Mucosa of descending colon (tissue), 3 donors: ENCODE results near the gene SLC38A11. TPM values are rescaled to one million over a fixed set of nuclear protein-coding genes. Genes with fewer than 3 reads are reported as not detected.

ENCODE experiments used
- ATAC-seq: fragments of 200-7000 bp; cut with Tn5 transposase; one replicate; pipeline ENCODE4 v1.9.1; 2020; ENCODE audit warnings: mild to moderate bottlenecking, moderate library complexity
- DNase-seq, 3 donors: peaks; one replicate each; pipeline ENCODE4 v3.0.0-alpha.2; 2020
- H3K36me3 ChIP-seq: fragments of 200-600 bp; one replicate; pipeline ENCODE4 v1.8.0; 2021; ENCODE audit warnings: low read depth, mild to moderate bottlenecking
- H3K4me1 ChIP-seq: fragments of 200-600 bp; one replicate; pipeline ENCODE4 v1.8.0; 2021; ENCODE audit warnings: low read depth, mild to moderate bottlenecking
- H3K4me3 ChIP-seq: fragments of 200-600 bp; one replicate; pipeline ENCODE4 v1.8.0; 2021; ENCODE audit warnings: mild to moderate bottlenecking
- H3K9me3 ChIP-seq: fragments of 200-600 bp; one replicate; pipeline ENCODE4 v1.8.0; 2021; ENCODE audit warnings: mild to moderate bottlenecking
- intact Hi-C, 2 donors: fragments of 100-400 bp; cut with DNase I in 1 of 2; cut with micrococcal nuclease in 1 of 2; formaldehyde crosslinking; loops; one replicate each; pipeline versions ENCODE4 v1.11.0 to v1.11.1; 2022; cut with DNase I, micrococcal nuclease
- total RNA-seq, 3 donors: library from RNA; stranded (reverse); fragmentation: NEBNext Ultra II Directional in 2 of 3; extraction: Animal tissue kit (Norgen Biotek cat#: 25700) in 2 of 3; gene quantifications; one replicate each; pipeline versions ENCODE4 v1.2.1 to v1.2.4, GENCODE V29; 2021 to 2023
- TF ChIP-seq, protein P1 (sequence below): fragments of 200-600 bp; IDR thresholded peaks from one replicate; pipeline ENCODE4 v1.8.0; 2022; ENCODE audit warnings: antibody characterized with exemption, mild to moderate bottlenecking
- donor health status: DM: no; HTN: no; CAD: no; lungs with moderate emphysema.
- donor health status: DM: no; HTN: no; CAD: no.
- donor health status: DM: no; HTN: yes; CAD: no.

The SLC38A11 gene
- total RNA-seq, 3 donors from 2014 or later = 2.1 to 8.6 (median 2.5) TPM

DNA sequence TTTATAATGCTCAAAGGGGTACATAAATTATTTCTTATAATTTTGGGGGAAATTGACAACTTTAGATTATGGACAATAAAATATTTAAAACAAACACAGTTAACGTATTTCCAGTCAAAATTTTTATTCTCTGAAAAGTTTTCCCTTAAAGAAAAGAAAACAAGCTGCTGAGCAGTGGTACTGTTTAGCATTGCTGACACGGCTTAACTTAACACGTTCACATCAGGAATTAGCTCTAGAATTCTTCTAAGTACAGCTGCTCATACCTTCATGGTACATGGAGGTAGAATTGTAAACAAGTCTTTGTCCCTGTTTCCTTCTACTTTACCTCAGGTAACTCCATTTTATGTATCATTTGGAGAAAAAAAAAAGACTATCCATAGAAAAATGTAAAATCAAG lies 2.0 kb downstream of the SLC38A11 start:
- Histone ChIP-seq H3K4me3 (no peak overlapping the region), H3K4me1 (no peaks in the 10 kb centered on the region), H3K9me3 (no peaks in the 10 kb centered on the region), H3K36me3 (no peaks in the 10 kb centered on the region)
- no peak for ATAC-seq
- TF ChIP-seq, protein P1, sequence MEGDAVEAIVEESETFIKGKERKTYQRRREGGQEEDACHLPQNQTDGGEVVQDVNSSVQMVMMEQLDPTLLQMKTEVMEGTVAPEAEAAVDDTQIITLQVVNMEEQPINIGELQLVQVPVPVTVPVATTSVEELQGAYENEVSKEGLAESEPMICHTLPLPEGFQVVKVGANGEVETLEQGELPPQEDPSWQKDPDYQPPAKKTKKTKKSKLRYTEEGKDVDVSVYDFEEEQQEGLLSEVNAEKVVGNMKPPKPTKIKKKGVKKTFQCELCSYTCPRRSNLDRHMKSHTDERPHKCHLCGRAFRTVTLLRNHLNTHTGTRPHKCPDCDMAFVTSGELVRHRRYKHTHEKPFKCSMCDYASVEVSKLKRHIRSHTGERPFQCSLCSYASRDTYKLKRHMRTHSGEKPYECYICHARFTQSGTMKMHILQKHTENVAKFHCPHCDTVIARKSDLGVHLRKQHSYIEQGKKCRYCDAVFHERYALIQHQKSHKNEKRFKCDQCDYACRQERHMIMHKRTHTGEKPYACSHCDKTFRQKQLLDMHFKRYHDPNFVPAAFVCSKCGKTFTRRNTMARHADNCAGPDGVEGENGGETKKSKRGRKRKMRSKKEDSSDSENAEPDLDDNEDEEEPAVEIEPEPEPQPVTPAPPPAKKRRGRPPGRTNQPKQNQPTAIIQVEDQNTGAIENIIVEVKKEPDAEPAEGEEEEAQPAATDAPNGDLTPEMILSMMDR = no peak
- DNase-seq = no peak
- intact Hi-C loops = no loop called here

DNA sequence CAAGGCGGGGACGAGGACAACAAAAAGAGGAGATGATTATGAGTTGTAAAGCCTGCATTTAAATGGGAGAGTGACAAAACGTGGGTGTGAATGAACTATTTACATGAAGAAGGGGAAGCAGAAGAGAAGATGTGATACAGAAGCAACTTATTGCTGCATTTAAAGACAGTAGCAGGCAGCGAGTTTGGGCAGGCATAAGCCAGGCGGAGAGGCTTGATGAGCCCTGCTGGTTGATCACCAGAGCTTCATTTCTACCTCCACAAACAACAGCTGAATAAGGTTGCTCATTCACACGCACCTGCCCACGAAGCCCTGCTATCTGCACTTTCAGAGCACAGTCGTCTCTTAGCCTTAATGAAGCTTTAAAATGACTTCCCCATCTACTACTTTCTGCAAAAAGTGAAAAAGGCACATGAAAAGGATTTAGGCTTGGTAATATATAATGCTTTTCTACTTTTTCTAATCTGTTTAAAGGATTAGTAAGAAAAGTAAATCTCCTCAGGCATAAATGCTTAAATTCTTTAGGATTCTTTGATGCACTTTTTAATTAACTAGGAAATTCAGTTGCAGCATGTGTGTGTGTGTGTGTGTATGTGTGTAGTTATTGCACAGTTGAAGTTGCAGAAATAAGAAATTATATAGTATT lies 3.1 kb downstream of the SLC38A11 start:
- no peak for DNase-seq
- no peak for ATAC-seq
- Histone ChIP-seq H3K9me3 (no peaks in the 10 kb centered on the region), H3K4me1 (no peaks in the 10 kb centered on the region), H3K4me3 (no peak overlapping the region), H3K36me3 (no peaks in the 10 kb centered on the region)
- TF ChIP-seq, protein P1 = no peak
- intact Hi-C loops = no loop called here

DNA sequence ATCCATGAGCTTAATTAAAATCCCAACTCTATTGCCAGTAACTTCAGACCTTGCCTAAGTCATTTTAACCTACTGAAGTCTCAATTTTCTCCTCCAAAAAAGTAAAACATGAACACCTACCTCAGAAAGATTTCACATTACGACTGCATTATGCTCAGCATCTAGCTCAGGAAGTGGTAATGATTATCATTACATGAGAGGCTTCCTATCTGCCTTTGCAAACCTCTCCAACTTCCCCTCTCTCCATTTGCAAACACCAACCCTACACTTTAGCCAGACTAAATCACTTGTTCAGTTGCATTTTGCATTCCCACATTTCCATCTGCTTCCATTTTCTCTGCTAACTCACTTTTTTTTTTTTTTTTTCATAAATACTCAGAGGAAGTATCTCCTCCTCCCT lies 6.8 kb downstream of the SLC38A11 start:
- no peaks in the 10 kb centered on the region for H3K36me3 ChIP-seq
- no peaks in the 10 kb centered on the region for H3K4me1 ChIP-seq
- DNase-seq = no peak
- ATAC-seq = no peak
- no peaks in the 10 kb centered on the region for H3K9me3 ChIP-seq
- intact Hi-C loops = no loop called here
- TF ChIP-seq, protein P1 = no peak
- no peak overlapping the region for H3K4me3 ChIP-seq

DNA sequence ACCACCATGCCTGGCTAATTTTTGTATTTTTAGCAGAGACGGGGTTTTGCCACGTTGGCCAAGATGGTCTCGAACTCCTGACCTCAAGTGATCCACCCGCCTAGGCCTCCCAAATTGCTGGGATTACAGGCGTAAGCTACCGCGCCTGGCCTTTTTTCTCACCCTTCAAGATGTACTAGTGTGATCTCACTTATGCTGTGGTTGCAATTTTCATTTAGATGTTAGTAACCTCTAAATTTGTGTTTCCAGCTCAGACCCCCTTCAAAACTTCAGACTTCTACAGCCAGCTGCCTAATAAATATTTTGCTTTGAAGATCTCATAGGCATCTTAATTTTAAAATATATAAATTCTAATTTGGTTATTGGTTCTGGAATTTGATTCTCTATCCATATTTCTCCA lies 8.0 kb downstream of the SLC38A11 start:
- ATAC-seq = no peak
- no peak for DNase-seq
- no peaks in the 10 kb centered on the region for H3K36me3 ChIP-seq
- H3K4me1 ChIP-seq = no peaks in the 10 kb centered on the region
- intact Hi-C loops = no loop called here
- H3K9me3 ChIP-seq = no peaks in the 10 kb centered on the region
- H3K4me3 ChIP-seq = no peak overlapping the region
- TF ChIP-seq, protein P1 = no peak

DNA sequence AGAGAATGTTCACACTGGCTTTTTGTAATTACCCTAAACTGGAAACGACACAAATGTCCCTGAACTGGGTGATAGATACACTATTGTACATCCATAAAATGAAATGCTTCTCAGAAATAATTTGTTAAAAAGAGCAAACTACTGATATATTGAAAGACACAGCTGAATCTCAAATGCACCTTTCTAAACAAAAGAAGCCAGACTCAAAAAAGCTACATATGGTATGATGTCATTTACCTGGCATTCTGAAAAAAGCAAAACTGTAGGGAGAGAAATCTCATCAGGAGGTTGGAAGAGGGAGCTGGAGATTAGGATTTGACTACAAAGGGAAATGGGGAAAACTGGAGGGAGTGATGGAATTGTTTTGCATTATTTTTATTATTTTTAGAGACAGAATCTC lies 12.0 kb downstream of the SLC38A11 start:
- intact Hi-C loops = no loop called here
- H3K9me3 ChIP-seq = no peaks in the 10 kb centered on the region
- H3K4me3 ChIP-seq = no peak overlapping the region
- ATAC-seq (no peak), DNase-seq (no peak)
- TF ChIP-seq, protein P1 = no peak
- no peaks in the 10 kb centered on the region for H3K36me3 ChIP-seq
- H3K4me1 ChIP-seq = peaks cover 3% of the 10 kb centered on the region
